Measurements from ENCODE around the gene TSKS.

The TSKS gene

DNA sequence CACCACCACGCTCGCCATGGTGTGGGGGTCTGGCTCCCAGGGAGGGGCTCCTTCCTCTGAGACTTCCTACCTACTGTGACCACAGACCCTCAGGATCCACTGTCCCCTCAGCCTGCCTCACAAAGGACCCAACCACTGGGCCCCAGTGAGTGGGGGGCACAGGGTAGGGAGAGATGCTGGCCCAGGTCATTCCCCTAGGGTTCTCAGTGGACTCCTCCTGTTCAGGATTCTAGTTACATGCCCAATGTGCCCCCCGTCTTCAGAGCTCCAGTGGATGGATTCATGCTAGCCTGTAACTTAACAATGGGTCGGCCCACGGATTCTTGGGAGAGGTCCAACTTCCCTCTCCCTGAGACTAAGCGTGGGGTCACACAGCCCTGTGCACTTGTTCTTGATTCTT is at the start of gene TSKS:
TSKS (minus strand) TSS at position 77 of the 400 bp plus-strand sequence; CDS start at position 18, 59 bp downstream.
- no peak for DNase-seq

GRCh38 chr19:49812452-49812996 is 49.4 kb upstream of the TSKS start:
- DNase-seq: no peak

DNA sequence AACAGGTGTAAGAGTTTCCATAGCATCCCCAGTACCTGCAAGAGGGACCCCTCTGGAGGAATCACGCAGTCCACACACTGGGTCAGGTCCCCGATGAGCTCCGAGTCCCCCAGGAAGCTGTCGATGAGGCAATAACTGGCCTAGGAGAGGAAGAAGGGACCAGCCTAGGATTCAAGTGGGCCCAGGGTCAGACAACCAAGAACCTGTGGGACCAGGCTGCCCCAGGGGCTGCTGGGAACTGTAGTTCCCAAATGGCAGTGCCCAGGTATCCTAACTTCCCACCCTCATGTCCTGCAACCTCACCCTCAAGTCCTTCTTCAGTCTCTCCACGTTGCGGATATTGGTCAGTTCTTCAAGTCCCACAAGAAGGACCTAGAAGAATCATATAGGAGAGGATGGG is 48.2 kb upstream of the TSKS start:
- DNase-seq: no peak

DNA sequence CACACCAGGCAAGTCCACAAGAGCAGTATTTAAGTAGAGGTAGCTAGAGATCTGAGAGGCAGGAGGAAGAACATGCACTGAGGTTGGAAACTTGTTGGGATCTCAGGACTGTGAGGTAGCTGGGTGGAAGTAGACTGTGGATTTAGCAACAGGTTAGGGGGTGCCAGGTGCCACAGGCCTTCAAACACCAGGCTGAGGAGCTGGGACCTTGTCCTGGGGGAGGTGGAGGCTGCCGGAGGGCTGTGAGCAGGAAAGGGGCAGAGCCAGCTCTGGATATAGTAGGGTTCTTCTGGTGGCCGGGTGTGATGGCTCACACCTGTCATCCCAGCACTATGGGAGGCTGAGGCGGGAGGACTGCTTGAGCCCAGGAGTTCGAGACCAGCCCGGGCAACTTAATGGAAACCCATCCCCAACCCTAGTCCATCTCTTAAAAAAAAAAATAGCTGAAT is 46.9 kb upstream of the TSKS start:
- DNase-seq: no peak

DNA sequence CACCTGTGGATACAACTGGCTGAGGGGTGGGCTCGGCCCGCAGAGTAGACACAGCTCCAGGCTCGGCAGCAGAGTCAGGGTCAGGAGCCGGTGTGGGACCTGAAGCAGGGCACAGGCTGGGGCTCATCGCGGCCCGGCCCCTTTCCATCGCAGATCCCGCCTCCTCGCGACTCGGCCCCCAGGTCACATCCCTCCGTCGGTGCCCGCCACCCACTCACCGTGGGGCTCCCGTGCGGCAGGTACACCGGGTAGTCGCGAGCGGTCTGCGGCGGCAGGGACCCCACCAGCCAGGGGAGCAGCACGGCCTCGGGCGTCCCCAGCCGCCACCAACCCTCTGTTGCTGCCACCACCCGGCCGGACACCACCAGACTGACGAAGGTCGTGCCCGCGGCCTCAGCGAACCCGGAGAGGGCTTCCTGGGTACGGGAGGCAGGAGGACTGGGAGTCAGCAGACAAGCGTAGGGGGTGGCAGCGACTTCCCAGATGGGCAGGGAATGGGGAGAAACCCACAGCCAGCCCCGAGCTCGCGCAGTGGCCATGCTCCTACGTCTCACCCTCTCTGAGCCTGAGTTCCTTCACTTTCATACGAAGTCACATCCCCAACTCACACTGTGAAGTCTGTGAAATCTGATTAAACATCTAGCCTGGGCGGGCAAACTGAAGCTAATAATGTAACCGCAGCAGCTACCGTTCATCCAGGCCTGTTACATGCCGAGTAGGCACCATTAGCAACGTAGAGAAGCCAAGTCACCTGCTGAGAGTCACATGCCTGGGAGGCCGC is 46.2 kb upstream of the TSKS start:
- DNase-seq: no peak

DNA sequence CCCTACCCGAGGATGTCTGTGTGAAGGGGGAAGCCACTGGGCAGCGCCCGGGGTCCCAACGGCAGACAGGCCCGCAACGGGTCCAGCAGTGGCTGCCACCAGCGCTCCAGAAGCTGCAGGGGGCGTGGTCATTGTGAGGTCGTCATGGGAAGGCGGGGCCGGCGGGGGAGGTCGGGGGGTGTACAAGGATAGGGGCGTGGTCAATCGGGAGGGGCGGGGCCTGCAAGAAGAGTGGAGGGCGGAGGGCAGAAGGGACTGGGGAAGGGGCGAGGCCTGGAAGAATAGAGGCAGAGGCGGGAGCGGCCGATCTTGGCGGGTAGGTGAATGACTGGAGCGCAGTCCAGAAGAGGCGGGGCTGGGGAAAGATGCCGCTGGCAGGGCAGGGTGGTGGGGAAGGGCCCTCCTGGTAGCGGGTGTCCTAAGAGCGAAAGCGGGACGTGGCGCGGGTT is 45.6 kb upstream of the TSKS start:
- peak in 1 of 2 experiments; percentile 5 for DNase-seq

DNA sequence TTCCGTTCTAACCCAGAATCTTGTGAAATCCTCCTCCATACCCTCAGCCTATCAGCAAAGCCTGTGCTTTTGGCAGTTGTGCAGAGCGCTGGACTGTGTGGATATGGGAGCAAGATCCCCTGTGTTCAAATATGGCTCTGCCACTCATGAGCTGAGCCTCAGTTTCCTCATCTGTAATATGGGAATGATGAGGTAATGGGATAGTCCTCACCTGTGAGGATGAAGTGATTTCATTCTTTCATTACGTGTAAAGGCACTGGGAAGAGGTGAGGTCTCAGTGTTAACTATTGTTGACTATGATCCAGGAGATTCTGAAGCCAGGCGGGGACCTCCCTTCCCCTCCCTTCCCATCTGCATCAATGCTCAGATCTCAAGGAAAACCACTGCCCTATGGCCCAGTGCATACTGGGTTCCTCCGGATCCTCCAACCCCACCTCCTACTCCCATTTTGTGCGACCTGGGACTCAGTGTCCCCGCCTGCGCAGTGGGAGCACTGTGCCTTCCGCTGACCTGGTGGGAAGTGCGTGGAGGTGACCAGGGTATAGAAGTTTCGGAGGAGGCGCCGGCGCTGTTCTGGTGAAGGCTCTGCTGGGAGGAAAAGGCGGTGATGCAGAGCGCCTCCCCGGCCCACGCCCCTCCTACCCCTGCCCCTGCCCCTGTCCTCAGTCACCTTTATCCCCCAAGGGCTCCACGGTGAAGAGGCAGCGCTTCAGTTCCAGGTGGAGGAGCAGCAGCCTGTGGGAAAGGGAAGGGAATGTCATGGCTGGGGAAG is 45.0 kb upstream of the TSKS start:
- DNase-seq: no peak

DNA sequence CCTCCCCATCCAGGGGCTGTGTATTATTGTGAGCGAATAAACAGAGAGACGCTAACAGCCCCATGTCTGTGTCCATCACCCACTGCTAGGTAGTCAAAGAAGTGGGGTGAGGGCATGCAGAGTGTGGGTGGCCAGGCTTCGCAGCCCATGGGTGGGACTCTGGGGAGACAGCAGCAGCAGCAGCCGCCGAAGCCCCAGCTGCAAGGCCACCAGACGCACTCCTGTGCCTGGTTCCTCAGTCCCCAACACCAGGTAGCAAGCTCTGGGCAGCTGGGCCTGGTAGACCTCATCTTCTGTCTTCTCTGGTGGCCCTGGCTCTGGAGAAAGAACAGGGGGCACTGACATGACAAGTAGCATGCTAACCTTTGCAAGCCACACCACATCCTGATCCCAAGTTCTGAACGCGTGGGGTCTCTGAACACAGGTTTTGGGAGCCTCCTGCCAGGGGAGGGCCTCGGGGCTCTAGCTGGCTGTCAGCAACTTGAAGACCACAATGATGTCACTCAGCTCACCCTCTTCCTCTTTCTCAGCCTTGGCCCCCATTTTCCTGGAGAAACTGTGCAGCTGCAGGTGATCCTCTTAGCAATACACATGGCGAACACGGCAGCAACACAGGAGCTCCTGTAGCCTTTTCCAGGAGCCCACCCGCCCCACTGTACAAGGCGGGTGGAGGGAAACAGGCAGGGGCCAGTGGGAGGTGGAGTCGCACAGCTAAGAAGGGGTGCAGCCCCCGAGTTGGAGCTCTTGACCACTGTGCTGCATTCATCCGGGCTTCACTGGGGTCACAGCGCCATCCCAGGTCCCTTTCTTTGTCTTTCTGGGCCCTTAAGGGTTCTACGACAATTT is 44.2 kb upstream of the TSKS start:
- DNase-seq: no peak

GRCh38 chr19:49806620-49806959 is 43.5 kb upstream of the TSKS start:
- no peak for DNase-seq

DNA sequence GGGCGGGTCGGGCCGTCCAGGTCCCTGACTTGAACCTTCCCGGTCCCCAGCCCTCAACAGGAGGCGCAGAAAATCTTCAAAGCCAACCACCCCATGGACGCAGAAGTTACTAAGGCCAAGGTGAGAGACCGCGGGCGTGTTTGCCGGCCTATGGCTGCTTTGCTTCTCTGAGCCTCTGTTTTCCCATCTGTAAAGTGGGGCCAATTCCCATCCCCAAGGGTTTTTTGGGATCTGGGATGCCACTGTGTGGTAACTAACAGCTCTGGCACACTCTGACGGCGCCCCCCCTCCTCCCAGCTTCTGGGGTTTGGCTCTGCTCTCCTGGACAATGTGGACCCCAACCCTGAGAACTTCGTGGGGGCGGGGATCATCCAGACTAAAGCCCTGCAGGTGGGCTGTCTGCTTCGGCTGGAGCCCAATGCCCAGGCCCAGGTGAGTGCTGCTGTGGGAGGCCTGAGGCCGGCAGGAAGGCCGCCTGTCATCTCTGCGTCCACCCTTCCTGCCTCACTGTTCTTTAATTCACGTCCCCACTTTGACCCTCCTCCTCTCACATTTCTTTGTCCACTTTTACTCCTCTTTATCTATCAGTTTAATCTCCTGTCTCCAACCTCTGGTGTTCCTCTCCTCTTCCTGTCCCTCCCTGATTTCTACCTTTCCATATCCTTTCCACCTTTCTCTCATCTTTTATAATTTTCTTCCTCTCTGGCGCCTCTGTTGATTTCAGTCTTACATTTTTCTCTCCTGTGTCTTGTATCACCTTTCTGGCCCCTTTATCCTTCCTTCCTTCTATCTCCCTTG is 42.9 kb upstream of the TSKS start:
- DNase-seq: no peak

- no peak for DNase-seq
Observed at GRCh38 chr19:49803529-49803856, 40.4 kb upstream of the TSKS start.

DNA sequence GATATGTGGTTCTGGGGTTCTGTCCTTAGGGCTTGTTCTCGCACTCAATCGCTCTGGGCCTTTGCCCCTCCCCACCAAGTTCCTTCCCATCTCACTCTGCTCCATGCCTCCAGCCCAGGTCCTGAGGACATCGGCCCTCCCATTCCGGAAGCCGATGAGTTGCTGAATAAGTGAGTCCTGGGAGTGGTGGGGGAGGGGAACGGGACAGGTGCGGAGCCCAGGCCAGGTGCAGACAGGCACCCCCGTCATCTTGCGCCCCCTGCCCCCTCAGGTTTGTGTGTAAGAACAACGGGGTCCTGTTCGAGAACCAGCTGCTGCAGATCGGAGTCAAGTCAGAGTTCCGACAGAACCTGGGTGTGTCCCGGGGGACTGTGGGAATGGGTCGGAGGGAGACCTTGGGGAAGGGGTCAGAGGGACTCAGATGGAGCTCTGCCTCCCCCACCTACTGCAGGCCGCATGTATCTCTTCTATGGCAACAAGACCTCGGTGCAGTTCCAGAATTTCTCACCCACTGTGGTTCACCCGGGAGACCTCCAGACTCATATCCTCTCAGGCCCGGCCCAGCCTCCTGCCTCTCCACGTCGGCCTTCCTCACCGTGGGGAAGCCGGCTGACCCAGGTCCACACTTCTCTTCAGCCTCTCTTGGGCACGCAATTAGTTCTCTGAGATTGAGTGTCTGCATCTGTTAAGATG is 39.9 kb upstream of the TSKS start:
- peak in 1 of 2 experiments; percentile 16 for DNase-seq

DNA sequence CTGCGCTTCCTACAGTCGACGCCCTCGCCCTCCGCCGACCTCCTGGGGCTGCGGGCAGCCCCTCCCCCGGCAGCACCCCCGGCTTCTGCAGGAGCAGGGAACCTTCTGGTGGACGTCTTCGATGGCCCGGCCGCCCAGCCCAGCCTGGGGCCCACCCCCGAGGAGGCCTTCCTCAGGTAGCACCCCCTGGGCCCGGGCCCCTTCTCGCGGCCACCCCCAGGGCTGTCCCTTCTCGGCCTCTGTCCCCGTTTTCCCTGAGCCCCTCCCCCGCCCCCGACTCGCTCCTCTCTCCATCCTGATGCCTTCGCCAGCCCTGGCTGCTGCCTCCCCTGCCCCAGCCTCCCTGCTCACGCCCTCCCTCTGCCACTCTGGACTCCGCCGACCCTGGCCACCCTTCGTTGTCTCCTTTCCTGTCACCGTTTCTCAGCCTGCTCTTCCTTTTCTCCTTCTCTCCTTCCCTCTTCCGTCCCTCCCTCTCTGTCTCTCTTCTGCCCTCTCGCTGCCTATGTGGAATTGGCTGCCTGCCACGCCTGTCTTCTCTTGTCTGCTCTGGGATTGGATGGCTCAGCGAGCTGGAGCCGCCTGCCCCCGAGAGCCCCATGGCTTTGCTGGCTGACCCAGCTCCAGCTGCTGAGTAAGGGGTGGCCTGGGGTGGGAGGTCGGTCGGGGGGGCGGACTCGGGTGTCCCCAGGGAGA is 39.0 kb upstream of the TSKS start:
- peak; percentile 66 to 67 for DNase-seq

DNA sequence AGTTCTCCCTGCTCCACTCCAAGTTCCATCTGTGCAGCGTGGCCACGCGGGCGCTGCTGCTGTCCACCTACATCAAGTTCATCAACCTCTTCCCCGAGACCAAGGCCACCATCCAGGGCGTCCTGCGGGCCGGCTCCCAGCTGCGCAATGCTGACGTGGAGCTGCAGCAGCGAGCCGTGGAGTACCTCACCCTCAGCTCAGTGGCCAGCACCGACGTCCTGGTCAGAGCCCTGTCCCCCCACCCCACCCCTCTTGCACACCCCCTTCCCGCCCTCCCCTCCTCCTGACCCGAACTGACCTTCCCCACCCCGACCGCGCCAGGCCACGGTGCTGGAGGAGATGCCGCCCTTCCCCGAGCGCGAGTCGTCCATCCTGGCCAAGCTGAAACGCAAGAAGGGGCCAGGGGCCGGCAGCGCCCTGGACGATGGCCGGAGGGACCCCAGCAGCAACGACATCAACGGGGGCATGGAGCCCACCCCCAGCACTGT is 38.3 kb upstream of the TSKS start:
- DNase-seq: no peak

DNA sequence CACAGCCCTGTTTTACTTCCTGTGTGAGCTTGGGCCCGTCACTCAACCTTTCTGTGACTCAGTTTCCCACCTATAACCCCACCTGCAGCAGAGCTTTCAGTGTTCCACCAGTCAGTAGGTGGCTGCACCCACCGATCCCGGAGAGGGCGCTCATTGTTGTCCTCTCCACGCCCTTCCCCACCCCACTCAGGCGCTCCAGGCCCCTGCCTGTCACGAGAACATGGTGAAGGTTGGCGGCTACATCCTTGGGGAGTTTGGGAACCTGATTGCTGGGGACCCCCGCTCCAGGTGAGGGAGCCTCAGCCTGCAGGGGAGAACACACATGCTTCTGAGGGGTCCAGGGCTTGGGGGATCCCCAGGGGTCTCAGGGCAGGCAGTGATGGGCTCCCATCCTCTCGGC is 37.7 kb upstream of the TSKS start:
- DNase-seq: no peak

DNA sequence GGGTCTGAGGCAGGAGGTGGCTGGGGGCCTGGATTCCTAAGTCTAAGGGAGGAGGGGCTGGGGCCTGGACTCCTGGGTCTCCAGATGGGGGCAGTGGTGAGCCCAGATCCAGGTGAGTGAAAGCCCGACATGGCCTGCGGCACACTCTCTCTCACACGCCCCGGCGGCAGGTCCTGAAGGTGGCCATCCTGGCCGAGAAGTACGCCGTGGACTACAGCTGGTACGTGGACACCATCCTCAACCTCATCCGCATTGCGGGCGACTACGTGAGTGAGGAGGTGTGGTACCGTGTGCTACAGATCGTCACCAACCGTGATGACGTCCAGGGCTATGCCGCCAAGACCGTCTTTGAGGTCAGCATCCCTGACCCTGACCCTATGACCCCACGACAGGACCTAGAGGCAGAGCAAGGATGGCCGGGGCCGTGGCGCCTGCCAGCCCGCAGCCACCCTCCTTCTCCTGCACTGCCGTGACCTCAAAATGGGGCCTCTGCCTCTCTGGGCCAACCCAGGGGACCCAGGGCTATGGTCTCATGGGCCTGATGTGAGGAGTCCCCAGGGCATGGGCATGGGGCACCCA is 36.8 kb upstream of the TSKS start:
- DNase-seq: no peak

DNA sequence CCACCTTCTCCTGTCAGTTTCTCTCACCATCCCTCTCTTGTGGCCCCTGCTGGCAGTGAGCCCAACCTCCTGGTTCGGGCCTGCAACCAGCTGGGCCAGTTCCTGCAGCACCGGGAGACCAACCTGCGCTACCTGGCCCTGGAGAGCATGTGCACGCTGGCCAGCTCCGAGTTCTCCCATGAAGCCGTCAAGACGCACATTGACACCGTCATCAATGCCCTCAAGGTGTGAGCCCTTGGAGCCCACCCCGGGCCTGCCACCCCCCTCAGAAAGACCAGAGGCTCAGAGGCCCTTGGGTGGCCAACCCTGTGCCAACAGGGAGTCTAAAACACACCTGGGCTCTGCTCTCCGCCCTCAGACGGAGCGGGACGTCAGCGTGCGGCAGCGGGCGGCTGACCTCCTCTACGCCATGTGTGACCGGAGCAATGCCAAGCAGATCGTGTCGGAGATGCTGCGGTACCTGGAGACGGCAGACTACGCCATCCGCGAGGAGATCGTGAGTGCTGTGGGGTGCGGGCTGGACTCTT is 36.2 kb upstream of the TSKS start:
- DNase-seq: no peak

- DNase-seq: no peak
Observed at GRCh38 chr19:49798574-49798973, 35.5 kb upstream of the TSKS start.

- DNase-seq: no peak
Observed at GRCh38 chr19:49795615-49796014, 32.5 kb upstream of the TSKS start.

- no peak for DNase-seq
Observed at GRCh38 chr19:49793561-49793840, 30.4 kb upstream of the TSKS start.

Measured in SHP77 (cell line).